Activated naive CD4-positive, alpha-beta T cell treated with Interleukin-2 at 50 U/mL for 16 hours (primary cell): ENCODE results near the gene RAPGEF2.

Experiments
- DNase-seq: peaks from one replicate; pipeline ENCODE4 v3.0.0-alpha.2; 2020

Gene RAPGEF2

GRCh38 chr4:159379836-159380235, 277.0 kb downstream of the RAPGEF2 start:
- no peak for DNase-seq

GRCh38 chr4:159382856-159383561, 280.1 kb downstream of the RAPGEF2 start:
- no peak for DNase-seq

- no peak for DNase-seq
Observed at GRCh38 chr4:159383562-159383931, 280.7 kb downstream of the RAPGEF2 start.

- DNase-seq = no peak
Observed at GRCh38 chr4:159384017-159384416, 281.1 kb downstream of the RAPGEF2 start.

GRCh38 chr4:159384632-159385031, 281.8 kb downstream of the RAPGEF2 start:
- no peak for DNase-seq

GRCh38 chr4:159386620-159387019, 283.7 kb downstream of the RAPGEF2 start:
- DNase-seq = no peak

- DNase-seq = no peak
Observed at GRCh38 chr4:159389756-159390155, 286.9 kb downstream of the RAPGEF2 start.

GRCh38 chr4:159390648-159391047, 287.8 kb downstream of the RAPGEF2 start:
- DNase-seq = no peak

- no peak for DNase-seq
Observed at GRCh38 chr4:159395693-159396092, 292.8 kb downstream of the RAPGEF2 start.

- DNase-seq = no peak
Observed at GRCh38 chr4:159396151-159396550, 293.3 kb downstream of the RAPGEF2 start.

- no peak for DNase-seq
Observed at GRCh38 chr4:159398236-159398638, 295.4 kb downstream of the RAPGEF2 start.

GRCh38 chr4:159400558-159401225, 297.8 kb downstream of the RAPGEF2 start:
- no peak for DNase-seq

- no peak for DNase-seq
Observed at GRCh38 chr4:159401226-159401712, 298.4 kb downstream of the RAPGEF2 start.

- DNase-seq = no peak
Observed at GRCh38 chr4:159401791-159402380, 299.0 kb downstream of the RAPGEF2 start.
